Breast epithelium (tissue), 3 donors: ENCODE measurements around the gene ADAMTSL5.

ENCODE experiments used
- POLR2A ChIP-seq: fragments of 450-650 bp; IDR thresholded peaks from one replicate; pipeline ENCODE4 v1.6.1; 2016; ENCODE audit warnings: antibody characterized with exemption, mild to moderate bottlenecking, moderate library complexity
- POLR2AphosphoS5 ChIP-seq, 3 donors: sonication (generic); formaldehyde crosslinking; IDR thresholded peaks; one replicate each; pipeline ENCODE4 v1.6.1; 2017; ENCODE audit warnings: antibody characterized with exemption in 3 of 3
- TF ChIP-seq, protein P1 (sequence below), 3 donors: fragments of 450-650 bp; IDR thresholded peaks; one replicate each; pipeline ENCODE4 v1.5.1; 2016 to 2017; ENCODE audit warnings: antibody characterized with exemption in 3 of 3, mild to moderate bottlenecking in 3 of 3, moderate library complexity in 3 of 3

GRCh38 chr19:1532003-1532402, 19.2 kb upstream of the ADAMTSL5 start:
- TF ChIP-seq, protein P1, sequence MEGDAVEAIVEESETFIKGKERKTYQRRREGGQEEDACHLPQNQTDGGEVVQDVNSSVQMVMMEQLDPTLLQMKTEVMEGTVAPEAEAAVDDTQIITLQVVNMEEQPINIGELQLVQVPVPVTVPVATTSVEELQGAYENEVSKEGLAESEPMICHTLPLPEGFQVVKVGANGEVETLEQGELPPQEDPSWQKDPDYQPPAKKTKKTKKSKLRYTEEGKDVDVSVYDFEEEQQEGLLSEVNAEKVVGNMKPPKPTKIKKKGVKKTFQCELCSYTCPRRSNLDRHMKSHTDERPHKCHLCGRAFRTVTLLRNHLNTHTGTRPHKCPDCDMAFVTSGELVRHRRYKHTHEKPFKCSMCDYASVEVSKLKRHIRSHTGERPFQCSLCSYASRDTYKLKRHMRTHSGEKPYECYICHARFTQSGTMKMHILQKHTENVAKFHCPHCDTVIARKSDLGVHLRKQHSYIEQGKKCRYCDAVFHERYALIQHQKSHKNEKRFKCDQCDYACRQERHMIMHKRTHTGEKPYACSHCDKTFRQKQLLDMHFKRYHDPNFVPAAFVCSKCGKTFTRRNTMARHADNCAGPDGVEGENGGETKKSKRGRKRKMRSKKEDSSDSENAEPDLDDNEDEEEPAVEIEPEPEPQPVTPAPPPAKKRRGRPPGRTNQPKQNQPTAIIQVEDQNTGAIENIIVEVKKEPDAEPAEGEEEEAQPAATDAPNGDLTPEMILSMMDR (IDR thresholded peaks at IDR 0.05): no peak
- no peak for TF ChIP-seq POLR2A
- no peak for TF ChIP-seq POLR2AphosphoS5 (IDR thresholded peaks at IDR 0.05)
